GM18505 (cell line): ENCODE results near the gene LNX2.

ENCODE experiments used
- ATAC-seq: cut with Tn5 transposase; IDR thresholded peaks from one replicate; pipeline ENCODE4 v1.9.1; 2021; ENCODE audit not compliant: unreplicated experiment
- POLR2A ChIP-seq: IDR thresholded peaks from 4 replicates; pipeline ENCODE4 v1.6.1; 2011; ENCODE audit warnings: borderline replicate concordance; ENCODE audit not compliant: insufficient read depth, insufficient read length; ENCODE audit errors: extremely low read depth

LNX2 gene

GRCh38 chr13:27628081-27628480, 7.8 kb upstream of the LNX2 start:
- TF ChIP-seq POLR2A: no peak
- ATAC-seq: no peak

DNA sequence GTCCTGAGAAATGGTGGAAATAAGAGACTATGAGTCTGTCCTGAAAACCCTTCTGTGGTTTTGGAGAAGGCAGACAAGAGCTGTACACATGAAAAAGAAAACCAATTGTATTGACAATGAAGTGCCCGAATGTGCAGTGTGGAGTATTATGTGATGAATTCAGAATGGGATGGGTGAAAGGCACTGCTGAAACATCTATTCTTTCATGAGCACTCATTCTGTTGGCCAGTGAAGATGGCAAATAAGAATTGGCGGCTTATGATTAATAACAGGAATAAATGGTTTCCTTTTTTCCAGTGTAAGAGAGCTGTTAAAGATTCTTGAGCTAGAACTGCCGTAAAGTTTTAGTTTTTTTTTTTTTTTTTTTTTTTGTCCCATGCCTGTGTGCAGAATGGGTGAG, 7.1 kb upstream of the LNX2 start:
- TF ChIP-seq POLR2A: no peak
- ATAC-seq: no peak

- TF ChIP-seq POLR2A: no peak
- ATAC-seq: no peak
Observed at GRCh38 chr13:27625839-27626238, 5.5 kb upstream of the LNX2 start.

GRCh38 chr13:27624071-27624470, 3.7 kb upstream of the LNX2 start:
- ATAC-seq: no peak
- no peak for TF ChIP-seq POLR2A

- no peak for TF ChIP-seq POLR2A
- no peak for ATAC-seq
Observed at GRCh38 chr13:27622881-27623280, 2.6 kb upstream of the LNX2 start.

GRCh38 chr13:27622102-27622820, 1.9 kb upstream of the LNX2 start:
- ATAC-seq: no peak
- TF ChIP-seq POLR2A: no peak

DNA sequence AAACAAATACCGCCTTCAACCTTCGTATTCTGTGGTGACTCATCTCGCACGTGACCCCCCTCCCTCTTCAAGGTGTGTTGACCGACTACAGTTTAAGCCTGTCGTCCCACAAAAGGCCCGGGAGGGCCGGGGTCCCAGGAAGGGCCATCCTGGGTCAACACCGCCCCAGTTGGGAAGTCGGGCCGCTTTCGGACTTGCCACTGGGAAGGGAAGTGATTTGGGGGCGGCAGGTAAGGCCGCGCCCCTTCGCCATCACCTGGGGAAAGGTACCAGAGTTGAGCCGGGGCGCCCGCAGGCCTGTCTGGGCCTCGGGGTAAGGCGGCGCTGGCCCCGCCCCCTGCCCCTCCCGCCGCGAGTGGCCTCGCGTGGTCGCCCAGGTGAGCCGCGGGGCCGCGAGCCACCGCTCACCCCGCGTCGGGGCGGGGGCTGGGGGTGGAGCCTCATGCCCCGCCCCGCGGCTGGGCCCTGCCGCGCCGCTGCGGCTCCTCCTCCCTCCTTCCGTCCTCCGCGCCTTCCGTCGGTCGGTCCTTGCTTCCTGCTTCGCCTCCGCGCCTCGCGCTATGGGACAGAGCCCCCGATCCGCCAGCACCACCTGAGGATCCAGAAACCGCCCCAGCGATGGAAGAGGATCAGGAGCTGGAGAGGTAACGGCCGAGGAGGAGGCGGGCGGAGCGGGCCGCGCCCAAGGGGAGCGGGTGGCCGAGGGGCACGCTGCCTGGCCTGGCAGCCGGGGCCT, 1.2 kb upstream of the LNX2 start, which contains the start of gene POLR1D:
POLR1D (plus strand) TSS at position 527 of the 736 bp plus-strand sequence; CDS start at position 619, 92 bp downstream.
- TF ChIP-seq POLR2A: peak; percentile 82
- ATAC-seq: peak; percentile 59

DNA sequence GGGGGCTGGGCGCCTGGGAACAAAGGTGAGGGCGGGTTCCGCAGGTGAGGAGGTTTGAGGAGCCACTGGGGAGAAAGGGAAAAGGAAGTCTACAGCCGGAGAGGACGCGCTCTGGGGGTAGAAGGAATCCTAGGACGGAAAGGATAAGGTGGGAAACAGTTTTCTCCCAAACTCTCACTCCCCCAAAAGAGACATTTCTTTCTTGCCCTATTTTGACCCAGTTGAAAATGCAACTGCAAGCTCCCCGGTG, 712 bp upstream of the LNX2 start:
- TF ChIP-seq POLR2A: no peak
- no peak for ATAC-seq

- peak; percentile 27 for ATAC-seq
- TF ChIP-seq POLR2A: no peak
Observed at GRCh38 chr13:27619728-27620376, 477 bp downstream of the LNX2 start.

DNA sequence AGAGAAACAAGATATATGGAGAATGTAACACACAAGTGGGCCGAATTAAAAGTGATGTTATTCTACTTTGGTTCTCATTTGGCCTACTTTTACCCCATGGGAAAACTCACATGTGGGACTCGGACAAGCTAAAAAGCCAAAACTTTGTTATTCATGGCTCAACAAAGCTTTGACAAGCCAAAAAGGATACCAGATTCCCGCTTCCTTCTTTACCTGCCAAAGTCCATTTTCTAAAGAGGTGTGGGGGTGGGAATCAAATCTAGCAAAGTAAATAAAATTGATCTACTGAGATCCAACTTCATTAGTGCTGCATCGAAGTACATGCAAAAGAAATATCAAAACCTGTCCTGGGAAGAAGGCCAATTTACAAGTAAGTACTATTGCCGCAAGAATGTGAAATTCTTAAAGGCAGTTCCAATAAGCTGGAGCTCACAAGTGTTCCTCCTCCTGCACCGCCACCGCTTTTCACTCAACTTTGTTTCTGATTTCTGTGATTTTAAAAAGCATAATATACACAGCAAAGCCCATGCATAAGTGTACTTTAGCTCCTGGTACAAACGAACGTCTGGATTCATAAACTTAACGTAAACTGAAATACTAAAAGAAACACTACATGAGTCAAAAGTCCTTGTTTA, 1.1 kb downstream of the LNX2 start:
- TF ChIP-seq POLR2A: no peak
- ATAC-seq: no peak

DNA sequence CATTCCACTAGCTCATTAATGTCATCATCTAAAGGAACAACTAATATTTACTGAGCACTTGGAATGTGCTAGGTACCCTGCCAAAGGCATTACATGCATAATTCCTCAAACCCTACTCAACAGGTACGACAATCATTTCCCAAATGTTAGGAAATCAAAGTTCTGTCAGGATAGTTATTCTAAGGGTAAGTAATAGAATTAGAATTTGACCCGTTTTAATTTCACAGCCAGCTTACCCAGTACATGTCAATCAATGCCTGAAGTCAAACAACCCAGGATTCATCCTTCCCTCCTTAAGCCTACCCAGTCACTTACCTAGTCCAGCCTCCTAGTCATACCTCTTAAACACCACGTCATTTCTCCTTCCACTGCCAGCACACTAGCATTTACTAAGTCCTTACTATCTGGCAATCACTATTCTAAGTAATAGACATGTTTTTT, 2.4 kb downstream of the LNX2 start:
- no peak for ATAC-seq
- TF ChIP-seq POLR2A: no peak

DNA sequence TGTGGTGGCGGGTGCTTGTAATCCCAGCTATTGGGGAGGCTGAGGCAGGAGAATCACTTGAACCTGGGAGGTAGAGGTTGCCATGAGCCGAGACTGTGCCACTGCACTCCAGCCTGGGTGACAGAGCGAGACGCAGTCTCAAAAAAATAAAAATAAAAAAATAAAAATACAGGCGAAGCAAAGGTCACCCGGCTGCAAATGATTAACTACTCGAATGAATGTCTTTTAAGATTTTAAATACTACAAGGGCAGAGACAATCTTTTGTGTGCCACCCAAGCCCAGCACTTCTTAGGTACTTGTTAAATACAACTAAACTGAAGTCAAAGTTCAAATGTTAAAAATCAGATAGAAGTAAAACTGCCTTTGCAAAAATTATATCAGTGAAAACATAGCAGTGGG, 6.7 kb downstream of the LNX2 start:
- ATAC-seq: no peak

GRCh38 chr13:27607125-27607524, 13.2 kb downstream of the LNX2 start:
- TF ChIP-seq POLR2A: no peak
- ATAC-seq: no peak

More for the DNA sequence above, 6.7 kb downstream of the LNX2 start:
- TF ChIP-seq POLR2A: no peak
